HuH-7.5 (cell line): ENCODE results near the gene NRBF2.
A peak's percentile ranks its signal among the peaks of the same experiment; 100 is the strongest.
"Not testable (repeated sequence)": the region's sequence is repeated elsewhere in the genome, so short reads cannot be mapped to it uniquely, and the experiment has no call there.

ENCODE experiments used
- DNase-seq: peaks from one replicate; pipeline ENCODE4 v3.0.0; 2011; ENCODE audit warnings: low spot score

Gene NRBF2

GRCh38 chr10:63133056-63133820 lies at the start of gene NRBF2:
NRBF2 (plus strand) TSS chr10:63133328; CDS start chr10:63133471, 143 bp downstream.
- peak; percentile 69 for DNase-seq

- not testable (repeated sequence) for DNase-seq
Measured at GRCh38 chr10:63083406-63083805, 49.7 kb upstream of the NRBF2 start.

GRCh38 chr10:63083904-63084689 lies 49.0 kb upstream of the NRBF2 start:
- DNase-seq = peak; percentile 10

GRCh38 chr10:63084690-63085382 lies 48.3 kb upstream of the NRBF2 start:
- no peak for DNase-seq

- DNase-seq = no peak
Measured at GRCh38 chr10:63093227-63093626, 39.9 kb upstream of the NRBF2 start.

- no peak for DNase-seq
Measured at GRCh38 chr10:63094405-63094804, 38.7 kb upstream of the NRBF2 start.

- no peak for DNase-seq
Measured at GRCh38 chr10:63094881-63095280, 38.2 kb upstream of the NRBF2 start.

GRCh38 chr10:63099734-63100133 lies 33.4 kb upstream of the NRBF2 start:
- no peak for DNase-seq

GRCh38 chr10:63101091-63101490 lies 32.0 kb upstream of the NRBF2 start:
- DNase-seq = not testable (repeated sequence)

- DNase-seq = not testable (repeated sequence)
Measured at GRCh38 chr10:63102279-63102883, 30.7 kb upstream of the NRBF2 start.

GRCh38 chr10:63103178-63103577 lies 29.9 kb upstream of the NRBF2 start:
- not testable (repeated sequence) for DNase-seq

- DNase-seq = no peak
Measured at GRCh38 chr10:63103971-63104409, 29.1 kb upstream of the NRBF2 start.

GRCh38 chr10:63105225-63106110 lies 27.7 kb upstream of the NRBF2 start:
- no peak for DNase-seq

GRCh38 chr10:63106111-63106755 lies 26.9 kb upstream of the NRBF2 start:
- no peak for DNase-seq

GRCh38 chr10:63107943-63108437 lies 25.1 kb upstream of the NRBF2 start:
- DNase-seq = no peak

GRCh38 chr10:63110940-63111339 lies 22.2 kb upstream of the NRBF2 start:
- DNase-seq = no peak

- DNase-seq = no peak
Measured at GRCh38 chr10:63114031-63114814, 18.9 kb upstream of the NRBF2 start.

GRCh38 chr10:63115732-63116383 lies 17.3 kb upstream of the NRBF2 start:
- DNase-seq = no peak

- DNase-seq = no peak
Measured at GRCh38 chr10:63116452-63117072, 16.6 kb upstream of the NRBF2 start.
